ENCODE results near the gene SEMA3C.

DNA sequence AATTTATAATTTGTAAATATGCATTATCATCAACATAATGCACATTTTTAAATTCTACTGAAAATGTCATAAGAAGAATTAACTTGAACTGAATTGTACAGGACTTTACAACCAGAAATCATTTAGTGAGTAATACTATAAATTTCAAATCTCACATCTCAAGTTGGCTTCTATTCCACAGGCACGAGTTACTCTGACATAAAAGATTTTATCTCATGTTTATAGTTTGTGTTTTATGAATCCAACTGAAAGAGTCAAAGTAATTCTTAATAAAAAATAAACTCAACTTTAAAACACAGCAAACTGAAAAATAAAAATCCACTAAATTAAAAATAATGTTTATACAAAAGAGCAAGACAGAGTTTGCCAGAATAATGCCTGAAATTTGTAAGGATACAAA is 151.2 kb downstream of the SEMA3C start:
- TF ChIP-seq, protein P1, sequence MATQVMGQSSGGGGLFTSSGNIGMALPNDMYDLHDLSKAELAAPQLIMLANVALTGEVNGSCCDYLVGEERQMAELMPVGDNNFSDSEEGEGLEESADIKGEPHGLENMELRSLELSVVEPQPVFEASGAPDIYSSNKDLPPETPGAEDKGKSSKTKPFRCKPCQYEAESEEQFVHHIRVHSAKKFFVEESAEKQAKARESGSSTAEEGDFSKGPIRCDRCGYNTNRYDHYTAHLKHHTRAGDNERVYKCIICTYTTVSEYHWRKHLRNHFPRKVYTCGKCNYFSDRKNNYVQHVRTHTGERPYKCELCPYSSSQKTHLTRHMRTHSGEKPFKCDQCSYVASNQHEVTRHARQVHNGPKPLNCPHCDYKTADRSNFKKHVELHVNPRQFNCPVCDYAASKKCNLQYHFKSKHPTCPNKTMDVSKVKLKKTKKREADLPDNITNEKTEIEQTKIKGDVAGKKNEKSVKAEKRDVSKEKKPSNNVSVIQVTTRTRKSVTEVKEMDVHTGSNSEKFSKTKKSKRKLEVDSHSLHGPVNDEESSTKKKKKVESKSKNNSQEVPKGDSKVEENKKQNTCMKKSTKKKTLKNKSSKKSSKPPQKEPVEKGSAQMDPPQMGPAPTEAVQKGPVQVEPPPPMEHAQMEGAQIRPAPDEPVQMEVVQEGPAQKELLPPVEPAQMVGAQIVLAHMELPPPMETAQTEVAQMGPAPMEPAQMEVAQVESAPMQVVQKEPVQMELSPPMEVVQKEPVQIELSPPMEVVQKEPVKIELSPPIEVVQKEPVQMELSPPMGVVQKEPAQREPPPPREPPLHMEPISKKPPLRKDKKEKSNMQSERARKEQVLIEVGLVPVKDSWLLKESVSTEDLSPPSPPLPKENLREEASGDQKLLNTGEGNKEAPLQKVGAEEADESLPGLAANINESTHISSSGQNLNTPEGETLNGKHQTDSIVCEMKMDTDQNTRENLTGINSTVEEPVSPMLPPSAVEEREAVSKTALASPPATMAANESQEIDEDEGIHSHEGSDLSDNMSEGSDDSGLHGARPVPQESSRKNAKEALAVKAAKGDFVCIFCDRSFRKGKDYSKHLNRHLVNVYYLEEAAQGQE (IDR thresholded peaks at IDR 0.05; ENCODE audit: low read depth) = no peak
- TF ChIP-seq EP300 (IDR thresholded peaks at IDR 0.05; ENCODE audit: borderline replicate concordance) = no peak
- TF ChIP-seq TAF1 (IDR thresholded peaks at IDR 0.05; ENCODE audit: low read depth) = no peak
- TF ChIP-seq YY1 (IDR thresholded peaks at IDR 0.05; ENCODE audit: low read depth) = no peak
- TF ChIP-seq FOXM1 (IDR thresholded peaks at IDR 0.05; ENCODE audit: borderline replicate concordance, low read depth) = no peak
- TF ChIP-seq RAD21 (IDR thresholded peaks at IDR 0.05; ENCODE audit: low read depth) = no peak
- TF ChIP-seq, protein P2, sequence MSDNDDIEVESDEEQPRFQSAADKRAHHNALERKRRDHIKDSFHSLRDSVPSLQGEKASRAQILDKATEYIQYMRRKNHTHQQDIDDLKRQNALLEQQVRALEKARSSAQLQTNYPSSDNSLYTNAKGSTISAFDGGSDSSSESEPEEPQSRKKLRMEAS (IDR thresholded peaks at IDR 0.05) = no peak
- TF ChIP-seq EGR1 (IDR thresholded peaks at IDR 0.05) = no peak
- TF ChIP-seq, protein P3, sequence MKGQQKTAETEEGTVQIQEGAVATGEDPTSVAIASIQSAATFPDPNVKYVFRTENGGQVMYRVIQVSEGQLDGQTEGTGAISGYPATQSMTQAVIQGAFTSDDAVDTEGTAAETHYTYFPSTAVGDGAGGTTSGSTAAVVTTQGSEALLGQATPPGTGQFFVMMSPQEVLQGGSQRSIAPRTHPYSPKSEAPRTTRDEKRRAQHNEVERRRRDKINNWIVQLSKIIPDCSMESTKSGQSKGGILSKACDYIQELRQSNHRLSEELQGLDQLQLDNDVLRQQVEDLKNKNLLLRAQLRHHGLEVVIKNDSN (IDR thresholded peaks at IDR 0.05) = no peak
- no peak for TF ChIP-seq NFIC (IDR thresholded peaks at IDR 0.05)
- no peak for TF ChIP-seq TEAD4 (IDR thresholded peaks at IDR 0.05)
- TF ChIP-seq CREB1 (IDR thresholded peaks at IDR 0.05; ENCODE audit: low read depth) = no peak

Data from Ishikawa (cell line).